Stimulated activated CD8-positive, alpha-beta memory T cell treated with anti-CD3 and anti-CD28 coated beads, Interleukin-12 subunit alpha, Interleukin-12 subunit beta, amount 100 ng/mL, for 4 hours (primary cell): ENCODE results near the gene TMEM258.
A peak's percentile ranks its signal among the peaks of the same experiment; 100 is the strongest.

Experiments used
- DNase-seq: peaks from one replicate; pipeline ENCODE4 v3.0.0-alpha.2; 2020; ENCODE audit warnings: low read depth

Gene TMEM258

GRCh38 chr11:61795876-61796526 lies 3.6 kb upstream of the TMEM258 start:
- no peak for DNase-seq

- DNase-seq = no peak
Measured at GRCh38 chr11:61795459-61795858, 3.1 kb upstream of the TMEM258 start.

- DNase-seq = no peak
Measured at GRCh38 chr11:61794579-61794978, 2.2 kb upstream of the TMEM258 start.

GRCh38 chr11:61793829-61794204 lies 1.4 kb upstream of the TMEM258 start:
- no peak for DNase-seq

- DNase-seq = no peak
Measured at GRCh38 chr11:61793083-61793828, 857 bp upstream of the TMEM258 start.

GRCh38 chr11:61791737-61792309 lies 576 bp downstream of the TMEM258 start:
- DNase-seq = no peak

- DNase-seq = no peak
Measured at GRCh38 chr11:61787928-61788491, 4.4 kb downstream of the TMEM258 start.

- DNase-seq = no peak
Measured at GRCh38 chr11:61785837-61786402, 6.5 kb downstream of the TMEM258 start.

- DNase-seq = no peak
Measured at GRCh38 chr11:61784506-61784805, 7.9 kb downstream of the TMEM258 start.

- no peak for DNase-seq
Measured at GRCh38 chr11:61783717-61784505, 8.5 kb downstream of the TMEM258 start.

GRCh38 chr11:61782841-61783240 lies 9.6 kb downstream of the TMEM258 start:
- DNase-seq = no peak

- no peak for DNase-seq
Measured at GRCh38 chr11:61782299-61782698, 10.1 kb downstream of the TMEM258 start.

- no peak for DNase-seq
Measured at GRCh38 chr11:61781585-61781984, 10.8 kb downstream of the TMEM258 start.

- DNase-seq = no peak
Measured at GRCh38 chr11:61780581-61781162, 11.7 kb downstream of the TMEM258 start.

- no peak for DNase-seq
Measured at GRCh38 chr11:61779666-61780525, 12.5 kb downstream of the TMEM258 start.

GRCh38 chr11:61778920-61779650 lies 13.3 kb downstream of the TMEM258 start:
- DNase-seq = no peak

GRCh38 chr11:61778357-61778886 lies 14.0 kb downstream of the TMEM258 start:
- DNase-seq = no peak

GRCh38 chr11:61777234-61778090 lies 14.9 kb downstream of the TMEM258 start:
- DNase-seq = peak; percentile 39

- DNase-seq = no peak
Measured at GRCh38 chr11:61776561-61777075, 15.8 kb downstream of the TMEM258 start.
